HG03039 (cell line): Measurements from ENCODE around the gene PAK5.

Experiments used
- ATAC-seq: cut with Tn5 transposase; IDR thresholded peaks from one replicate; pipeline ENCODE4 v1.9.1; 2021; ENCODE audit warnings: mild to moderate bottlenecking, moderate library complexity; ENCODE audit not compliant: unreplicated experiment

PAK5 gene

DNA sequence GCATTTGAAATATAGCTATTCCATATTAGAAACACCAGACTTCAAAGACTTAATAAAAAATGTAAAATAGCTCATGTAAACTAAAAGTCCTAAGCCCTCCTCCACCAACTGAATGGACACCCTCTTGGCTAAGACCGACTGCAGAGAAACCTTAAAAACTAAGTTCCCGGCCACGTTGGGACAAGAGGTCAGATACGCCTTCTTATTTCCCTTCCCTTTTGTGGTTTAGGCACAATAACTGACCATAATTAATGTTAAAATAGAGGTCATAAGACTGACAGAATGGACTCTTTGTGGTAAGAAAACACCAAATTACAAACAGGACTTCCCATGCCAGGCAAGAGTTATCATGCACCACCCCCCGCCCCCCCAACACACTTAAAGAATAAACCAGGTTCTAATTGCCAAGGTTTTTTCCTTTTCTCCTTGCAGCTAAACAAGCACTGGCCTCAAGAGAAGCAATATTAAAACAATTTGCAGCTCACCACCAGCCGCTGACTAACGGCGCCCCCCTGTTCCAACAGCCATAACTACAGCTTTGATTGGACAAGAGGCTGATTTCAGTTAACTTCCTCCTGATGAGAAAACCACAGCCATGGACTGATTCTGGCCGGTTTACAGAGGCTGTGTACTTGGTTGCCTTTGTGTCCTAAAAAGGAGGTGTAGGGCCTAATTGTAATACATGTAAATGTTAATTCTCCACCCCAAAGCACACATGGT is 335.2 kb downstream of the PAK5 start:
- ATAC-seq = no peak

GRCh38 chr20:9501473-9501872 is 337.4 kb downstream of the PAK5 start:
- ATAC-seq = no peak

- peak; percentile 64 for ATAC-seq
Measured at GRCh38 chr20:9500121-9500520, 338.8 kb downstream of the PAK5 start.

DNA sequence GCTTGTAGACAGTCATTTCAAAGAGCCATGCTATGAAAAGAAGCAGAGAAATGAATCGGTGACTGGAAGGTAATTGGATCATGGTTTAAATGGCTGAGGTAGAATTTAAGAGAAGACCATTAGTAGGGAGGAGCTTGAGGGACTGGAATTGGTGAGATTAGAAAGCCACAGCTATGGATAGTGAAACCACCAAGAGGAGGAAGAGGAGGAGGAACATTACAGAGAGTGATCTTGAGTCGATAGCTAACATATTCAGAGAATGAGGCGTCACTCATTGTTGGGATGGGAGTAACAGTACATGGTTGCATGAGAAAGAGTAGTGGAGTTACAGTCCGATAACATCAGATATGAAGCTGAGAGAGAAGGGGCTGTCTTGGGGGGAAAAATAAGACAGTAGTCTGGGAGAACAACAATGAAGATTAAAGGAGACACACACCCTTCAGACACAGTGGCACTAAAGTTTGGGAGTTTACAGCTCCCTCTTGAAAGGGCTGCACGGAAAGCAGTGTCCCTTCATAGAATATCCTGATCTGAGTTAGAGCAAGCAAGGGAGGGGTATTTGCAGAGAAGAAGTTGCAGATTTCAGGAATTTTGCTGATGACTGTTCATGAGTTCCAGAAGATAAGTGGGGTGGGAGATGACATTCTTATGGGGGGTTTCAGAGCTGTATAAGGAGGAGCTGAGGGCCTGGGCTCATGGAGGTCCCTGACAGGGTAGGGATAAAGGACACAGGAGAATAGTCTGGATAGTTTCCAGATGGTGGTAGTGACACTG is 339.6 kb downstream of the PAK5 start:
- no peak for ATAC-seq

DNA sequence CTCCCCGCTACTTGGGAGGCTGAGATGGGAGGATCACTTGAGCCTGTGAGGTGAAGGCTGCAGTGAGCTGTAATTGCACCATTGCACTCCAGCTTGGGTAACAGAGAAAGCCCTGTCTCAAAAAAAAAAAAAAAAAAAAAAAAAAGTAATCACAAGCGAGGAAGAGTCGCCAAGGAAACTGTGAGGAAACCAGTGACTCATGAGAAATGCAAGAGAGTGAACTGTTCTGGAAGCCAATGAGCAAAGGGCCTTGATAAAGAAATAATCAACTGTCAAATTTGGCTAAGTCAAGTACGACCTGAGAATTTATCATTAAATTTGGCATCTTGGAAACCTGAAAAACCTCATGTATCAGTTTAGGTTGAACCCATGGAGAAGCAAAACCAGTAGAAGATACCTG is 340.6 kb downstream of the PAK5 start:
- no peak for ATAC-seq

DNA sequence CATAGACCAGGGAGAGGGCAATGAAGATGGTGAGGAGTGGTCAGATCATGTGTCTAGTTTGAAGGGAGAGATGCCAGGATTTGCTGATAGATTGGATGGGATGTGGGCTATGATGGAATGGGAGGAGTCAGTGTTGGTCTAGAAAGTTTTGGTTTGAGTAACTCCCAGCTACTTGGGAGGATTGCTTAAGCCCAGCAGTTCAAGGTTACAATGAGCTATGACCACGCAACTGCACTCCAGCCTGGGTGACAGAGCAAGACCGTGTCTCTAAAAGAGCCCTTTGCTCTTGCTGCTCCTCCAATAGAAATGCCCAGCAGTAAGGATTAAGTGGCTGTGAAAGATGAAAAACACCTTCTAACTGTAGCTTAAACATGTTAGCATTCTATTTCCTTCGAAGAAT is 342.7 kb downstream of the PAK5 start:
- ATAC-seq = no peak

DNA sequence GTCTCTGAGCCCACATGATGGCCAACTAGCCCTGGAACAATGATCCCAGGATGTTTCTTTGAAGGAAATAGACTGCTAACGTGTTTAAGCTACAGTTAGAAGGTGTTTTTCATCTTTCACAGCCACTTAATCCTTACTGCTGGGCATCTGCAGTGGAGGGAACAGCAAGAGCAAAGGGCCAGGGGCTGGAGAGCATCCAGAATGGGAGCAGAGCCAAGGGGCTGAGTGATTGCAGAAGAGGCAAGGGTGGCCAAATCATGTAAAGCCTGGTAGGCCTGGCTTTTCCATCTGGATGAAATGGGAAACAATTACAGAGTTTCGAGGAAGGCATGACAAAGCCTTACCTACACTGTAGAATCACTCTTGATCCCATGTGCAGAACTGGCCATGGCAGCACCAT is 343.2 kb downstream of the PAK5 start:
- ATAC-seq = no peak

DNA sequence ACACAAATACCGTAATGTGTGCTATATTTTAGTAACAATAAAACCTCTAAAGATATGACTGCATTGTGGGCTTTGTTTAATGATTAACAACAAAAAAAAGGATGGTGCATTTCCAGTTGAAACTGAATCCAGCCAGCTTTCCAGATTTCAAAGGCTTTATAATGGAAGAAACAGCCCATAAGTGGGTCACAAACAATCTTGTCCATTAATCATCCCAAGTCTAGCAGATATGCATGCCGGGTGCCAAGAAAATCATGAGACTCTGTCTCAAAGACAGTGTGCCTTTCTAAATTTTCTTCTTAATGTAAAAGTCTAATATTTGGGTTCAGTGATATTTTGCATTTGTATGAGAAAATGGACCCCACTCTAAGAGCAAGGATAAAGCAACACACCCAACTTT is 345.1 kb downstream of the PAK5 start:
- ATAC-seq = no peak

- ATAC-seq = no peak
Measured at GRCh38 chr20:9492067-9492466, 346.8 kb downstream of the PAK5 start.

DNA sequence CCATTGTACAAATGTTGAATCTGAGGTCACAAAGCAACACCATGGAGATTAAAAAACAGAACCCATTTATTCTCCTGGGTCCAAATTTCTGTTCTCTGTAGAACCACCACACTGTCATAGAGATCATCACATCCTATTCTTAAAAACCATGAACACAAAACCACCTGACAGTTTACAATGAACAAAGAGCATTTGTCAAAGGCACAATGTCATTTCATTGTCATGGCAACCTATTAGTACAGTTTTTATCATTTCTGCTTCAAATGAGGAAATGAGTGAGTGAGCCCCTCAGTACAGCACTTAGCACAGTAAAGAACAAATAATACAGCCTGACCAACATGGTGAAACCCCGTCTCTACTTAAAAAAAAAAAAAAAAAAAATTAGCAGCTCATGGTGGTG is 347.6 kb downstream of the PAK5 start:
- ATAC-seq = no peak

- ATAC-seq = no peak
Measured at GRCh38 chr20:9490631-9491030, 348.2 kb downstream of the PAK5 start.

DNA sequence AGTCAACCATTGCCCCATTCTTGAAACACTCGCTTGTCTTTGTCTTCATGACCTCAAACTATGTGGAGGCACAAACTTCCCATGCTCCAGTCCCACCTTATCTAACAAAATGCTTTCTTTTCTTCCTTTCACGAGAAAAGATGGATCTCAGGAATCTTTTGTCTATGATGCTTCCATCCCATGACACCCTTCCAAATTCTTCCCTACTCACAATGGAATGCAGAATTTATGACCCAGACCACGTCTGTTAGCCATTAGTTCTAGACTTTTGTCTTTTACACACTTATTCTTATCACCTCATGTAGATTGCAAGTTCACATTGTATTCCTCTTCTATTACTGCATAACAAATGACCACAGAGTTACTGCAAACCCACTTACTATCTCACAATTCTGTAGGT is 348.7 kb downstream of the PAK5 start:
- ATAC-seq = no peak

GRCh38 chr20:9488063-9488462 is 350.8 kb downstream of the PAK5 start:
- no peak for ATAC-seq
